Stimulated activated CD4-positive, alpha-beta T cell treated with anti-CD3 and anti-CD28 coated beads, Interleukin-2, amount 100 ng/mL, for 4 hours (primary cell): ENCODE results near the gene APLP2.
"Not testable (repeated sequence)": the region's sequence is repeated elsewhere in the genome, so short reads cannot be mapped to it uniquely, and the experiment has no call there.

Experiments
- DNase-seq: peaks from one replicate; pipeline ENCODE4 v3.0.0-alpha.2; 2020; ENCODE audit warnings: low read depth

Gene APLP2

DNA sequence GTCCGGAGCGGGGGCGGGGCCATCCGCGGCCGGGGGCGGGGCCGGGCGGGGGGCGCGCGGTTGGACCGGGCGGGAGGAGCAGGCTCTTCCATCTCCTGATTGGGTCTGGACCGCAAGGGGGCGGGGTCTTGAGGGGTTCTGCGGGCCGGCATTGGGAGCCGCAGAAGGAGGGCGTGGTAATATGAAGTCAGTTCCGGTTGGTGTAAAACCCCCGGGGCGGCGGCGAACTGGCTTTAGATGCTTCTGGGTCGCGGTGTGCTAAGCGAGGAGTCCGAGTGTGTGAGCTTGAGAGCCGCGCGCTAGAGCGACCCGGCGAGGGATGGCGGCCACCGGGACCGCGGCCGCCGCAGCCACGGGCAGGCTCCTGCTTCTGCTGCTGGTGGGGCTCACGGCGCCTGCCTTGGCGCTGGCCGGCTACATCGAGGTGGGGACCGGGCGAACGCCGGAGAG, at the start of gene APLP2:
Gene APLP2, plus strand, starts transcription at position 236 of the 450 bp plus-strand sequence. Its CDS starts 84 bp downstream, at position 320.
- DNase-seq: peak; percentile 97

DNA sequence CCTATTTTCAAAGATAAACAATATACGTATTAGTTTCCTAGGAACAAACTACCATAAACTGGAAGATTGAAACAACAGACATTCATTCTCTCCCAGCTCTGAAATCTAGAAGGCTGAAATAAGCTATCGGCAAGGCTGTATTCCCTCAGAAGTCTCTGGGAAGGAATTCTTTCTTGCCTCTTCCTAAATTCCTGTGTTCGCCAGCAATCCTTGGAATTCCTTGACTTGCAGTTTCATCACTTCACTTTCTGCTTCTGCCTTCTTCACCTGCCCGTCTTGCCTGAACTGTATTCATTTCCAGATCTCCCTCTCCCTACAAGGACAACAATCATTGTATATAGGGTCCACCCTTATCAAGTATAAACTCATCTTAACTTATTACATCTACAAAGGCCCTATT, 49.4 kb upstream of the APLP2 start:
- no peak for DNase-seq

DNA sequence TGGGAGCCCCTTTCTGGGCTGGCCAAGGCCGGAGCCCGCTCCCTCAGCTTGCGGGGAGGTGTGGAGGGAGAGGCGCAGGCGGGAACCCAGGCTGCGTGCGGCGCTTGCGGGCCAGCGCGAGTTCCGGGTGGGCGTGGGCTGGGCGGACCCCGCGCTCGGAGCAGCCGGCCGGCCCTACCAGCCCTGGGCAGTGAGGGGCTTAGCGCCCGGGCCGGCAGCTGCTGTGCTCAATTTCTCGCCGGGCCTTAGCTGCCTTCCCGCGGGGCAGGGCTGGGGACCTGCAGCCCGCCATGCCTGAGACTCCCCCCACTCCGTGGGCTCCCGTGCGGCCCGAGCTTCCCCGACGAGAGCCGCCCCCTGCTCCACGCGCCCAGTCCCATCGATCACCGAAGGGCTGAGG, 48.1 kb upstream of the APLP2 start:
- DNase-seq: not testable (repeated sequence)

DNA sequence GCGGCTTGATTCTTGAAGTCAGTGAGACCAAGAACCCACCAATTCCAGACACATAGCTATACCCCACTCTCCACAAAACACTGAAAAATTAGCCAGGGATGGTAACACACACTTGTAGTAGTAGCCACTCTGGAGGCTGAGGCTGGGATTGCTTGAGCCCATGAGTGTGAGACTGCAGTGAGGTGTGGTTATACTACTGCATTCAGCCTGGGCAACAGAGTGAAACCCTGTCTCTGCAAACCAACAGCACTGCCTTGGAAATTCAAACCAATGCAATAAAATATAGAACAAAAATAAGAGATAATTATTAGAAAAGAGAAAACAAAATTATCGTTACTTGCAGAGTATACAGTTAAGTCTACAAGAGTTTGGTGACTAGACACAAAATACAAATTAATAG, 46.9 kb upstream of the APLP2 start:
- no peak for DNase-seq

DNA sequence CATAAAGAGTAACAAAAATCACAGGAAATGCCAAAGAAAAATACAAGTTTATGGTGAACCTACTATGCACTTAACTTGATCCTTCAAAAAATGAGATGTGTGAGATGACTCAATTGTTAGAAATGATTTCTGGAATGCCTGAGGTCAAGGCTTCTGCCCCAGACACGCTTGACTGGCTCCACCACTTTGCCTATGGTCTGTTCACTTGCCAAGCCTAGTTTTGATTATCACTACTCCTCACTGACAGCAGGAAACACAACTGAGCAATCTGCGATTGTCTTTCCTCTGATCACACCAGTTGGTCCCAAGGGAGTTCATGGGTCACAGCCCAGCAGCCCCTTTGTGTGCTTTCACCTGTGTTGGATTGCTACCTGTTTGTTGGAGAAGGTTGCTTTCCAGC, 46.5 kb upstream of the APLP2 start:
- DNase-seq: no peak

DNA sequence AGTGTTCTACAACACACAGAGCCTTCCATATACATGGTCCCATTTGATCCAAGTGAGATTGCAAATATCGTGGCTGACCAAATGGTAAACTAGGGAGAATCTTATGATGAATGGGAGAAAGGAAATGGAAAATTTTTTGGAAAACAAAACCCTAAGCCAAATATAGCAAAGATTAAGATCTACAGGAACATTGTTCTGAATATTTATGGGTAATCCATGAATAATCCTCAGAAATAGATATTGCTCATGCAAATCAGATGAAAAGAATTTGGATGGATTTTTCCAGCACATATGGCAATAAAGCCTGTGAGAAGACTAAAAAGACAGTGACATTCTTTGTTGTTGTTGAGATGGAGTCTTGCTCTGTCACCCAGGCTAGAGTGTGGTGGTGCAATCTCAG, 45.3 kb upstream of the APLP2 start:
- DNase-seq: no peak

DNA sequence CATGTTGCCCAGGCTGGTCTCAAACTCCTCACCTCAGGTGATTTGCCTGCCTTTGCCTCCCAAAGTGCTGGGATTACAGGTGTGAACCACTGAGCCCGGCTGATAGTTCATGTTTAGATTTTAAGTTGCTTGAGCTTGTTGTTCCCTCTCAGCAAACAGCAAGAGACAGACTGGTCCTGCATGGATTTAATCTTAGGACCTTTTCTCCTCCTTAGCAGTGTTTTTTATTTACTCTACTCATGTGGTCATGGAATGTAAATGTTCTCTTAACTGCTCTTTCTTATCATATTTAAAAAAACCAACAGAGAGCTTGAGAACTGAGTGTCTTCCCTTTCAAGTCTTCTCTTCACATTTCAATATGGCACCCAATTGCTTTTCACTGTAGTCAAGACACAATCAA, 44.3 kb upstream of the APLP2 start:
- DNase-seq: no peak

DNA sequence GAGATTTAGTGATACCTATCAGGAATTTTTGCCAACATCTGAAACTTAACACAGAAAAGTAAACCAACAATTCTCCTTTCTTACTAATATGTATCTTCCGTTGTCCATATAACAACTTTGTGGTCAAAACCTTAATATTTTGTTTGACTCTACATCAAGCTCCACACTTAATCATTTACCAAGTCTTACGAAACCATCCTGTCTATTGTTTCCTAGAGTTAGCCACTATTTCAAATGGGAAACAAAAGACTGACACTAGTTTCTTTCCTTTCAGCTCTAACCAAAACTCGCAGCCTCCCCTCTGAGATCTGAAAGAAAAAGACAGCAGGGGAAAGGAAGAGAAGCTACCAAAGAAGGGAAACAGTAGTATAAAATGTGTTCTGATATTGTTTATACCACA, 40.6 kb upstream of the APLP2 start:
- no peak for DNase-seq

DNA sequence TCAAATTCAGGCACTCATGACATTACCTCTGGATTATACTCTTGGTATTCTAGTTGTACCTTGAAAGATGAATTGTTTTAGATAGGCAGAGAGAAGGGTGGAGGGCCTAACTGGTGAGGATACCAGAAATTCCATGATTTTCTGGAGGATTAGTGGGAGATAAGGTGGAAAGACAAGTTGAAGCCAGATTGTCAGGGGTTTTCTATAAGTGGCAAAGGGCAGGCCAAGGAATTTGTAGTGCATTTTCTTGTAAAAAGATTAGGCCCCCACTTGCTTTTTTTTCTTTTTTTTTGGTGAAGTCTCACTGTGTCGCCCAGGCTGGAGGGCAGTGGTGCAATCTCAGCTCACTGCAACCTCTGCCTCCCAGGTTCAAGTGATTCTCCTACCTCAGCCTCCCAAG, 38.6 kb upstream of the APLP2 start:
- DNase-seq: no peak

DNA sequence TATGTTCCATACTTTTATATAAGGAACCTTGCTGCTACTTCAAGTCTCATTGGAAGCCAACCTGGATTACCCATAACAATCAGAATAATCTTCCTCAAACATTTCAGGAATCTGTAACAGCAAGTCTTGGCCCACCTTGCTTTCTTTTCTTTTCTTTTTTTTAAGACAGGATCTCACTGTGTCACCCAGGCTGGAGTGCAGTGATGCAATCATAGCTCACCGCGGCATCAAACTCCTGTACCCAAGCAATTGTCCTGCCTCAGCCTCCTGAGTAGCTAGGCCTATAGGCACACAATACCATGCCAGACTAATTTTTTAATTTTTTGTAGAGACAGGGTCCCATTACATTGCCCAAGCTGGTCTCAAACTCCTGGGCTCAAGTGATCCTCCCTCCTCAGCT, 37.7 kb upstream of the APLP2 start:
- DNase-seq: no peak

DNA sequence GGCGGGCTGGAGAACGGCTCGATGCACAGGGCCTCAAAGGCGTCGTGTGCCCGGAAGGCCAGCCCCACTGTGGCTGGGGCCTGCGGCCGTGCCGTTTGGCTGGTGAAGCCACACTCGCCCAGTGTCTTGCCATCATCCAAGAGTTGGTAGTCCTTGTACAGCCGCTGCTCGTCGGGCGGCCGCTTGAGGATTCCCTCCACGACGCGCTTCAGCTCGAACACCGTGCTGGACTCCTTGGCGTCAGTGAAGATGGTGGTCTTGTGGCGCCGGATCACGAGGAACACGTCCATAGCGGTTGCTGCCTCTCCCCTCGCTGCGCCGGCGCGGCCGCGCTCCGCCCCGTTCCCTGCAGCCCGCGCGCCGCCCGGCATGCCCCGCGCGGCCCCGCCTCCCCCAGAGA, 36.8 kb upstream of the APLP2 start:
- DNase-seq: no peak

DNA sequence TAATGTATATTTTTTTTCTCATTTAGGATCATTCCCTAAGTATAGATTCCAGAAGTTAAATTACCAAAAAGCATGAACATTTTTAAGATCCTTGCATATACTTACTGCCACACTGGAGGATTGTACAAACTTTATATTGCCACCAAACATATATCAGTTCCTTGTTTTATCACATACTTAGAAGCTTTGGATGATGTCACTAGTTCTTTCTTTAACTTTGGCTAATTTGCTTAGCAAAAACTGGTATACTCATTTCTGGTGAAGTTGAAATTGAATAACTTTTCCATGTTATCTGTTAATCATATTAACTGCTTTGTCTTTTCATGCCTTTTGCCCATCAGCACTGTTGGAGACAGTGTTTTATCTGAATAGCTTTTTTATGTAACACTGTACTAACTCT, 35.5 kb upstream of the APLP2 start:
- no peak for DNase-seq

DNA sequence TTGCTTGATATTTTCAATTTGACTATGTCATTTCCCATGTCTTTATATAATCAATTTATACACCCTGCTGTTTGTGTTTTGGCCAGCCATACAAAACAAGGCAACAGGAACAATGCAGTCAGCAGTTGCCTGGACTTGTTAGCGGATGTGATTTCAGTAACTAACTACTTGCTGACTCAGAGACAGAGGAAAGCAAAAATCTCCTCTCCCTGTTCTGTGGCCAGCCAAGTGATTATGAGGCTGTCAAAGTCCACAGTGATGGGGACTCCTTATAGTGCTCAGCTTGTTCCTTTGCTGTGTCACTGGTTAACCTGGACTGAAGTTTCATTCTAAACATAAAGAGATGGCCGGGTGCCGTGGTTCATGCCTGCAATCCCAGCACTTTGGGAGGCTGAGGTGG, 32.6 kb upstream of the APLP2 start:
- no peak for DNase-seq

DNA sequence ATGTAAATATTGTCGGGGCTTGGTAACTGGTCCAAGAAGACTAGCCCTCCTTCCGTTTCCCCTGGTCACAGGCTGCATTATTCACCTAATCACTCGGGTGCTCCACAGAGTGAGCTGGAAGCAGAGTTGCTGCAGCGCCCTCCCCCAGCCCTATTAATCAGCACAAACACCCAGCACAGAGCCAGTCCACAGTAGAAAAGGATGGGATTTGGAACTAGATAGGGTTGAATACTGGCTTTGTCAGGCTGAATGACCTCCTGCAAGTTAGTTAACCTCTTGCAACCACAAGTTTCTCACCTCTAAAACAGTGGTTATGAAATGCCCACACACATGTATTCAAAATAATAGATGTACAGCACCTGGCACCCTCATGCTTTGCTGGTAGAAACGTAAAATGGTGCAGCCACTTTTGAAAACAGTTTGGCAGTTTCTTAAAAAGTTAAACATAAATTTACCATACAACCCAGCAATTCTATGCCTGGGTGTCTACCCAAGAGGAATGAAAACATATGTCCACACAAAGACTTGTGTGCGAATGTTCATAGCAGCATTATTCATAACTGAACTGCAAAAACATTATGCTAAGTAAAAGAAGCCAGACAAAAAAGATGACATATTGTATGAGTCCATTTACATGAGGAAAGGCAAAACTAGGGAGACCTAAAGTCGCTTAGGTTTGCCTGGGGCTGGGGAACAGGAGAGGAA, 31.7 kb upstream of the APLP2 start:
- no peak for DNase-seq

DNA sequence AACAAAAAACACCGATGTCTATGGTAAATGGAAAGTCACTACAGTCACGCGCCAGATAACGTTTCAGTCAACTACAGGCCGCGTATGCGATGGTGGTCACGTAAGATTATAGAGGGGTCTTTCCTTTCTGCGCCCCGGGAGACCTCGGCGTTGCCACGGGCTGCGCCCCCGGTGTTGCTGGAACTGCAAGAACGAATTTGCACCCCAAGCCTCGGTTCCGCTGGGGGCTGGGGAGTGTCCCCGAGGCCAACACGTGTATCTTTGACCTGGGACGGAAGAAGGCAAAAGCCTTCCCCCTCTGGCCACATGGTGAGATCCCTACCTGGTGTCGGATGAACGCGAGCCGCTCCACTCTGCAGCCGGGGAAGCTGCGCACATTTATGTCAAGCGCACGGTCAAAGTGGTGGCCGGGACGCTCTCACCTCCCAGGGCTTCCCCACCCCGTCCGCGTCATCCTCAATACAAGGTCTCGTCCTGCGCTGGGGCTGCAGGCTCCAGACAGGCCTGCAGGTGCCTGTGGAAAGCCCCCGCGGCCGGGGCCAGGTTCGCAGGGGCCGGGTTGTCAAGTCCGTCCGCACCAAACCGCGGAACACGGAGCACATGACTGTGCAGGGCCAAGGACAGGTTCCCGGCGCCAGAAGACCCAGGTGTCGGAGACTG, 29.3 kb upstream of the APLP2 start:
- no peak for DNase-seq

DNA sequence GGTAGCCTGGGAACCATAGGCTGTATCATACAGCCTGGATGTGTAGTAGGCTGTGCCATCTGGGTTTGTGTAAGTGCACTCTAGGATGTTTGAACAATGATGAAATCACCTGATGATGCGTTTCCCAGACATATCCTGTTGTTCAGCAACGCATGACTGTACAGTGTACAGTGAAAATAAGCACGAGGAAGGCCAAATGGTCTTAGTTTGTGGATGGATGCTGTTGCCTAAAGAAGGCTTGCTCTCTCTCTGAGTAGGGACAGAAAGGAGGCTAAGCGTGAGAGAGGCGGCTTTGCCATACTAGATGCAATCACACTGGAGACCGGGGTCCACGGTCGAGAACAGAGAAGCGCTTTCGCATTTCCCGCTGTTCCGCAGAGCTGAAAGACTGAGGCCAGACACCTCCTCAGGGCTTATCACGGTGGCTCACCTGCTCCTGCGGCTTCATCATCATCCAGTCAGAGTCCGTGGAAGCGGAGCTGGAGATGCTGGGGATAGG, 27.6 kb upstream of the APLP2 start:
- DNase-seq: no peak

DNA sequence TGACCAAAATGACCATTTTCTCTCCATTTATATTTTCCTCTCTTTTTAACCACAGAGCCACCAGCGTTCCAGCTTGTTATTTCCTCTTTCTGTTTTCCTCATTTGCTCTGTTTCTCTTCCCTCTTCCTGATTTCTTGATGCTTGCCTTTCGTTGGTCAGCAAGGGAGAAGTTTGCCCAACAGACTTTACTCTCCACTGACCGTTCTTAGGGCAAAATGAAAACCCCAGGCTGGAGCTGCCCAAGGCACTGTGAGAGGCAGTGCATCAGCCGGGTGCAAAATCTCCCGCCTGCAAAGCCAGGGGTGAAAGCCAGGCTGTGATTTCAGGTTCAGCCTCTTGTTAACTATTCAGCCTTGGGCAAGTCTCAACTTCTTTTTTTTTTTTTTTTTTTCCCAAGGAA, 26.1 kb upstream of the APLP2 start:
- no peak for DNase-seq

DNA sequence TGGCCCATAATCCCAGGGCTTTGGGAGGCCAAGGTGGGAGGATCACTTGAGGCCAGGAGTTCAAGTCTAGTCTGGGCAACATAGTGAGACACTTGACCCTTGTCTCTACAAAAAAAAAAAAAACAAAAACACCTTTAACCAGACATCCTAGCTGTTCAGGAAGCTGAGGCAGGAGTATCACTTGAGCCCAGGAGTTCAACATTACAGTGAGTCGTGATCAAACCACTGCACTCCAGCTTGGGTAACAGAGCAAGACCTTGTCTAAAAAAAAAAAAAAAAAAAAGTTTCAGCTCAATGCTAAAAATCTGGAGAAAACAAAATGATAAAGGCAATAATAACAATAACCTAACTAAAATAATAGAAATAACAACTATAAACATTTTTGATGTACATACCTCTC, 22.6 kb upstream of the APLP2 start:
- no peak for DNase-seq

DNA sequence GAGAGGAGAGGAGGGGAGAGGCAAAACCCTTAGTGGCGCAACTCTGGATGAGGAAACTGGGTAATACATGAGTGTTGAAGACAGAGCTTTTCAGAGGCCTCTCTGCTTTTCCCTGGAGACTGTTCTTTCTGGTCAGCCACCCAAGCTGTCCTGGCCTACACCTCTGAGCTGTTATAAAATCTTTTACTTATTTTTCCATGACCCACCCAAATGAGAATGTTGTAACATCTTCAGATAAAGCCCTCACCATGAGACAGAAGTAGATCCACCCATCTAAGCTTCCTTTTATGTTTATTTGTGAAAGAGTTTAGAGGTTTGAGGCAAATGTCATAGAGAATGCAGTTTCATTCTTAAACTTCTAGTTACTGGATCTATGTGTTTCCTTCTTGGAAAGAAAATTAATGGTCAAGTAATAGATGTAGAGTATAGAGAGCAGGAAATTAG, 20.3 kb upstream of the APLP2 start:
- DNase-seq: no peak

DNA sequence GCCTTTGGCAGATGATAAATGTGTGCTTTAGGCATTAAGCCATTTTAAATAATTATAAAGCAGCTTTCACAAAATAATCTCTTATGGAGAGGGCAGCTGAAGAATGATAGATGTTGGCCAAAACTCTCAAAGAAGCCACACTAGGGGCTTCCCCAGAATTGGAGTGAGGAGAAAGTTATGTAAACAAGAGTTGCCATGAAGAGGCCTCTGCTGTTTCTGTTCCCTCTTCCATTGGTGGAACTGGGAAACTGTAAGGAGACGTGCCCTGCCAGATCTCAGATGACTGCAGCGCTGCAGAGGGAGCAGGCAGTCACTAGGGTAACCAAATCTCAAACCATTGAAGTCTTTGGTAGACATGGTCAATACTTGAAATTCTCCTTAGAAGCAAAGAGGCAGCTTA, 19.4 kb upstream of the APLP2 start:
- DNase-seq: no peak

DNA sequence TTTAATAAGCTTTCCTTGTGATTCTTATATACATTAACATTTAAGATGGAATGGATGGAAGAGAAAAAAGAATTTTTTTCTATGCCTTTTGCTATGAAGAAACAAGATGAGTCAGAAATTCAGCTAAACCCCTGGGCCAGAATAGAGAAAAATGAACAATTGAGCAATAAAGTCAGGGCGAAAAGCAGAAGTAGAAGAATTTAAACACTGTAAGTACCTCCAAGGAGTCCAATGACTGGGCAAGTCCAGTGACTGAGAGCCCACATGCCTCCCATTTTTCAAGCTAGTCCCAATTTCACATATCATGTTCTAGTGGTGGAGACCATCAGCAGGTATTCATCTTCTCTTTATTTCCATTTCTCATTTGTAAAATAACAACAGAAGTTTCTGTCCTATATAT, 18.6 kb upstream of the APLP2 start:
- DNase-seq: no peak

DNA sequence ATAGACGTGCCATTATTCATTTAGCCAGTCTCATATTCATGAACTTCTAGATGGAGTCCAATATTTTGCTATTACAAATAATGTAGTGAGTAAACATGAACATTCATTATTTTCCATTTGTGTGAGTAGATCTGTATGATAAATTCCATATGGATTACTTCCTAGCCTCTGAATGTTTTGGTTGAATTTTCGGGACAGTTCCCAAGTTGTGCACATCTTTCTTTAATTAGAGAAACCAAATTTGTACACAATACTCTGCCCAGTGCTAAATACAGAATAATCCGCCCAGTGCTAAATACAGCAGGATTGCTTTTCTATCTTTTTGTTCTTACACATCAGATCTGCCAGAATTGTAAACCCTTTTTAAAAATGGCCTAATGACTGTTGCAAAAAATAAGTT, 17.1 kb upstream of the APLP2 start:
- no peak for DNase-seq

DNA sequence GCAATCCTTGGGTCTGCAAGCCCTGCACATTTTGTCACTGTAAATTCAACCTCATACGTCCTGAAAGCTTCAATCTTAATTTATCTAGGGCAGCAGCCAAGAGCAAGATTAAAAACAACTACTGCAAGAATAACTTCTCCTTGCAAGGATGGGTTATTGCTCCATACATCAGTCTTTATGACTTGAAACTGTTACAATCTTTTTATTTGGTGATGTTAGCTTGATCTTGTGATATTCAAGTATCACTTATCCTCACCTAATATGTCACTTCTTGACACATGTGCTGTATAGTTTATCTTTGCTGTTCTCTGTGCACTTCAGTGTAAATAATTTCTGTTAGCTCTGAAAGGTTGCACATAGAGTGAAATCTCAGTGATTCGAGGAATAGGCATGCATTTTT, 14.7 kb upstream of the APLP2 start:
- no peak for DNase-seq

DNA sequence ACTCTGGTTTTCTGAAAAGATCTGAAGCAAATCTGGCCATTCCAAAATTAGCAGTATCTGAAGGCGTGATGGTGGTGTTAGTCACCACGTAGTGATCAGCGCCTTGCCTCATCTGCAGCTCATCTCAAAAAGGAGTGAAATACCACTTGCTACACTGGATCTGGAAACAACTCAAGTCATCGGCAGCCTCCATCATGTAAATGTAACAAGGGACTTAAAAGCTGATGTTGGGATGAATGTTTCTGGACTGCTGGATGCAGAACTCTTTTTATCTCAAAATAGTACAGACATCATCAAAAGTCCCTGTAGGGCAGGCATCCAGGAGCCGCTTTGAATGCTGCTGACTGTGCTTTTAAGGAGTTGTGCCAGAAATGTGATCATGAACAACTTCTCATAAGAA, 14.1 kb upstream of the APLP2 start:
- DNase-seq: no peak
